Activated CD4-positive, CD25-positive, alpha-beta regulatory T cell treated with anti-CD3 and anti-CD28 coated beads, Interleukin-2, amount 50 U/mL, for 24 hours (primary cell): ENCODE measurements around the gene FEN1.

Experiments
- ATAC-seq, 2 donors: fragments of 150-1000 bp; cut with Tn5 transposase; one replicate each; pipeline ENCODE4 v1.10.0; 2021; ENCODE audit warnings: mild to moderate bottlenecking in 1 of 2, moderate library complexity in 1 of 2

The FEN1 gene

DNA sequence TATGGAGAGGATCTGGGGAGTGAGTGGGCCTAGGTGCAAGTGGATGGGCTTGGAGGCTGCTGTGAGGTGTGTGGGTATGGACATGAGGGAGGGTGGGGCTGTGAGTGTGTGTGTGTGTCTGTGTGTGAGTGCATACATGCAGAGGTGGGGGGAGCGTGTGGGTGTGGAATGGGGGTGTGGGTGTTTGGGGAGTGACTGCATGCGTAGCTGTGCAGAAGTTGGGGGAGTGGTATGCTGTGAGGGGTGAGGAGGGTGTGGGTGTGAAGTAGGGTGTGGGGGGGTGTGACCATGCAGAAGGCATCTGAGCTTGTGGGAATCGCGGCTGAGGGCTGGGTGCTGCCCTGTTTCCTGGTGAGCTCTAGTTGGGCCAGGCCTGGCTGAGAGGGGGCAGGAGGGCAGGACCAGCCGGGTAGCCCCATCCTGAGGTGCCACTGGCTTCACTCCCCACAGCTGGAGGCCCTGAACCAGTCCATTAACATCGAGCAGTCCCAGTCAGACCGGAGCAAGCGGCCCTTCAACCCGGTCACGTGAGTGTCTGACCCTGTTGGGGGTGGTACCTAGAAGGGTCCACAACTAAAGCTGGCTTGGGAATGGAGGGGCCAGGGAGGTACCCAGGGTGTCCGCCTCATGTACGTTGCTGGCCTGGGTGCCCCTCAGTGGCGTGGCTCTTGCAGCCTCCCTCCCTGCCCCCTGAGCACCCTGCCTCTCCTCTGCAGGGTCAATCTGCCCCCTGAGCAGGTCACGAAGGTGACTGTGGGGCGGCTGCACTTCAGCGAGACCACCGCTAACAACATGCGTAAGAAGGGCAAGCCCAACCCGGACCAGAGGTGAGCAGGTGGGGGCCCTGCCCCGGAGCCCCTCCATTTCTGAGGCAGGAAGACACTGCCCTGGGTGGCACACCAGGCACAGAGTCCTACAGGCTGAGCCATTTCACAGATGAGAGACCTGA, 16.8 kb upstream of the FEN1 start:
- ATAC-seq = no peak

DNA sequence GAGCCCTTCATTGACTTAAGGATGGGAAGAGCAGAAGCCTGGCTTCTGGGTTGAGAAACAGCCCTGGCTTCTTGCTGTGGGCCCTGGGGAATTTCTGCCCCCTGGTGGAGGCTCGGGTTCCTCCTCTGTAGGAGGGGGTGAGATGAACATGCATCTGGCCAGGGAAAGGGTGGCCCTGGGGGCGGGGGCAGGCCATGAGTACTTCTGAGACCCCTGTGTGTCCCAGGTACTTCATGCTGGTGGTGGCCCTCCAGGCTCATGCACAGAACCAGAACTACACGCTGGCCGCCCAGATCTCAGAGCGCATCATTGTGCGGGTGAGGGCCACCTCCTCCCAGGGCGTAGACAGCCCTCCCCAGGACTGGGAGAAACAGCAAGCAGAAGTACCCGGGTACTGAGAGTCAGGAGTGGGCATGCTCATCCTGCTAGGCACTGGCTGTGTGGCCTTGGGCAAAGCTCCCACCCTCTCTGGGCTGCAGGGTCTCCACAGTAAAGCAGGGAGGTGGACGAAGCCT, 16.1 kb upstream of the FEN1 start:
- ATAC-seq = peak; percentile 33 to 61

DNA sequence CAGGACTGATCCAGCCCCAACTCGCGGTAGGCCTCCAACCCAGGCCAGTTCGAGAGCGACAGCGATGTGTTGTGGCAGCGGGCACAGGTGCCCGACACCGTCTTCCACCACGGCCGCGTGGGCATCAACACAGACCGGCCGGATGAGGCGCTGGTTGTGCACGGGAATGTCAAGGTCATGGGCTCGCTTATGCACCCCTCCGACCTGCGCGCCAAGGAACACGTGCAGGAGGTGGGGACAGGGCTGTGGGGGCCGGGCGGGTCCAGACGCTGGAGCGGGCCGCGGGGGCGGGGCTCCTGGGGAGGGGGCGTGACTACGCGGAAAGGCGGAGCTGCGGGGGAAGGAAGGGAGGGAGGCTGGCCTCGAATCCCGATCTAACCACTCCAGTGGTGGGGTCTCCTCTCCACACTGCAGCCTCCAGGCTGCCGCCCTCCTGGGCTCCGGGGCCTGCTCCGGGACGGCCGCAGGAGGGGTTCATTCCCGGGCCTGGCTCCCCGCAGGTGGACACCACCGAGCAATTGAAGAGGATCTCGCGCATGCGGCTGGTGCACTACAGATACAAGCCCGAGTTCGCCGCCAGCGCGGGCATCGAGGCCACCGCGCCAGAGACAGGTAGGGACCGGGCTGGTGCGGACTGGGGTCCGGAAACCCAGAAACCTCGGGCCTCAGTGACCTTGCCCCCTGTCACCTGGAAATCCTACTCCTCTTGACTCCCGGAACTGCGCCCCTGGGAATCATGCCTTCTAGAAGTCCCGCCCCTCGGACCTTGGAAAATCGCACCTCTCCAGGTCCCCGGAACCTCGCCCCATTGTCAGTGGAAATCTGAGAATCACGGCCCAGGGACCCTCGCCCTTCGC, 15.2 kb upstream of the FEN1 start:
- peak; percentile 49 to 60 for ATAC-seq

DNA sequence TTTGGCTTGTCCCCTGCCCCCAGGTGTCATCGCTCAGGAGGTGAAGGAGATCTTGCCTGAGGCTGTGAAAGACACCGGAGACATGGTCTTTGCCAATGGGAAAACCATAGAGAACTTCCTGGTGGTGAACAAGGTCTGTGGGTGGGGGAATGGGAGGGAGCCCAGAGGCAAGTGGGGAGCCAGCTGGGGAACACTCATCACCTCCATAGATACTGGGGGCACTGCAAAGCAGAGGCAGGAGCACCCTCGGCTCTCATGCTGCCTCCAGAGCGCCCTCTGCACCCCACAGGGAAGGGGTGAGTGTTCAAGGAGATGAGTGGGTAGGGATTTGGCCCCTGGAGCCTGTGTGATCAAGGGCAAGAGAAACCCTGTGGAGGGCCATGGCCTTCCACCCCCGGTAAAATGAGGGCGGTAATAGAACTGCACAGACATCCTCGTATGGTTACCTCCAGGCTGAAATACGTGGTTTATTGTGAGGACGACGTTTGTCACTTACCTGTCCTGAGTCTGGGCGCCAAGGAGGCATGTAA, 14.3 kb upstream of the FEN1 start:
- no peak for ATAC-seq

DNA sequence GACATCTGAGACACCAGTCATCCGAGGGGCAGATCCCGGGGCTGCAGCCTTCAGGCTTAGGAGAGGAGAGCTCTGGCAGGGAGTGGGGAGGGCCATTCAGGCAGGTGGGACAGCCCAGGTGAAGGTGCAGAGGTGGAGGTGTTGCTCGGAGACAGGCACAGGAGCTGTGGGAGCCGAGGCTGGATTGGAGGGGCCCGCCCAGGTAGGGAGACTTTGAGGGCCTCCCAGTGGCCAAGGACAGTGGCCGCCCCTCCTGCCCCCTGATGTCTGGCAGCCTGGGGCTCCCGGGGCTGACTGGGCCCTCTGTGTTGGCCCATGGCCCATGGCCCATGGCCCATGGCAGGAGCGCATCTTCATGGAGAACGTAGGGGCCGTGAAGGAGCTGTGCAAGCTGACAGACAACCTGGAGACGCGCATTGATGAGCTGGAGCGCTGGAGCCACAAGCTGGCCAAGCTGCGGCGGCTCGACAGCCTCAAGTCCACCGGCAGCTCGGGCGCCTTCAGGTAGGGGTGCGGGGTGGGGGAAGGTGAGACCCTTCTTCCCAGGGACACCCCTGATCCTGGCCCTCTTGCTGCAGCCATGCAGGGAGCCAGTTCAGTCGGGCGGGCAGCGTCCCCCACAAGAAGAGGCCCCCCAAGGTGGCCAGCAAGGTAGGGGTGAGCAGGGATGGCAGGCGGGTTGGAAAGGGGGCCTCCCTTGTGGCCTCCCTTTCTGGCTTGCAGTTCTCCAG, 13.6 kb upstream of the FEN1 start:
- no peak for ATAC-seq

DNA sequence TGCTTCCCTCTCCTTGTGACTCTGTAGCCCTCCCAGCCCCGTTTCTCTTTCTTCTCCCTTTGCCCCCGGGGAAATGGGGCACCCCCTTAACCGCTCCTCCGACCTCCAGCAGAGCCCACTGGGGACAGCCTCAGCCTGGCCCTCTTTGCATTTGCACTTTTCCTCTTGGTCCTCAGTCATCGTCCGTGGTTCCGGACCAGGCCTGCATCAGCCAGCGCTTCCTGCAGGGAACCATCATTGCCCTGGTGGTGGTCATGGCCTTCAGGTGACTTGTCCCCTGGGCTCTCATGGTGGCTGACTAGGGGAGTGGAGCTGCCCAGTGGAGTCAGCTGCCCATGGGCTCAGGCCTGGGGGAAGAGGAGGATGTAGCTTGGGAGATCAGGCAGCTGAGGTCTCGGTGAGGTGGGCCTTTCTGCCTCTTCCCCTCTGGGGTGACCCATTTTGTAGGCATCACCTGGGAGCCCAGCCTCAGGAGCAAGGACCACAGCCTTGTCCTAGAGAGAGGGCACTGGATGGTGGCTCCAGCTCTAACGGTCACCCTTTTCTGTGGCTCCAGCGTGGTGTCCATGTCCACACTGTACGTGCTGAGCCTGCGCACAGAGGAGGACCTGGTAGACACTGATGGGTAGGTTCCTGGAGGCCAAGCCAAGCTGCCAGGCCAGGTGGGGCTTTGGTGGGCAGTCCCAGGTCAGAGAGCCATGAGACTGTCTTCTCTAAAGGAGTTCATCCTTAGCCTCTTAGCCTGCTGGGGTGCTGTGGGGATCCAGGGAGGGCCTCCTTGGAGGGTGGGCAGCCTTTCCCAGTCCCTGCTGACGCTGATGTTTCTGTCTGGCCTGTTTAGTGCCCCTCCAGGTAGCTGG, 12.8 kb upstream of the FEN1 start:
- ATAC-seq = no peak

DNA sequence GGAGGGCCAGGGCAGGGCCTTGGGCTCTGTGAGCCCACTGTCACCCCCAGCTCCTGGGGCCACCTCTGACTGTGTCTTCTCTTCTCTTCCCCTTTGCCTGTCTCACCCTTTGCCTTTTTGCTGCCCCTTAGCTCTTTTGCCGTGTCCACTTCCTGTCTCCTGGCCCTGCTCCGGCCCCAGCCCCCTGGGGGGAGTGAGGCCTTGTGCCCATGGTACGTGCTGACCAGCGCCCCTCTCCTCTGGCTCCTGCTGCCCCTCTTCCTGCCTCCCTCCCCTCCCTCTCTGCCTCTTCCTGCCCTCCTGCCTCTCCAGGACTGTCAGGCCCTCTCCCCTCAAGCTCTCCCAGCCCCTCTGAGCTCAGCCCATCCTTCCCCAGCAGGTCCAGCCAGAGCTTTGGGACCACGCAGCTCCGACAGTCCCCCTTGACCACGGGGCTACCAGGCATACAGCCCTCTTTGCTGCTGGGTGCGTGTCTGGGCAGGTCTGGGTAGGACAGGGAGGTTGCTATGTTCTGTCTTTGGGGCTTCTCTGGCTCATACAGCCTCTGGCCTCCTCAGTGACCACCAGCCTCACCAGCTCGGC, 12.0 kb upstream of the FEN1 start:
- ATAC-seq = no peak

DNA sequence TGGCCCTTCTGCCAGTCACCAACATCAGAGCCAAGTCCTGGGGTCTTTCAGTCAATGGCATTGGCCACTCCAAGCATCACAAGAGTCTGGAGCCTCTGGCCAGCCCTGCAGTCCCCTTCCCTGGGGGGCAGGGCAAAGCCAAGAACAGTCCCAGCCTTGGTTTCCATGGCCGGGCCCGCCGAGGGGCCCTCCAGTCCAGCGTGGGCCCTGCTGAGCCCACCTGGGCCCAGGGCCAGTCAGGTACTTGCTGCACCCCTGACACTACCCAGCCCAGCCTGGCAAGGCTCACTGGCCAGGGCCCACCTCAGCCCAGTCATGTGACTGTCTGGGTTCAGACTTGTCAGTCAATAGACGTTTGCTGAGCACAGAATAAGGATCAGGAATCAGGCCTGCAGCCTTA, 11.1 kb upstream of the FEN1 start:
- ATAC-seq = no peak

DNA sequence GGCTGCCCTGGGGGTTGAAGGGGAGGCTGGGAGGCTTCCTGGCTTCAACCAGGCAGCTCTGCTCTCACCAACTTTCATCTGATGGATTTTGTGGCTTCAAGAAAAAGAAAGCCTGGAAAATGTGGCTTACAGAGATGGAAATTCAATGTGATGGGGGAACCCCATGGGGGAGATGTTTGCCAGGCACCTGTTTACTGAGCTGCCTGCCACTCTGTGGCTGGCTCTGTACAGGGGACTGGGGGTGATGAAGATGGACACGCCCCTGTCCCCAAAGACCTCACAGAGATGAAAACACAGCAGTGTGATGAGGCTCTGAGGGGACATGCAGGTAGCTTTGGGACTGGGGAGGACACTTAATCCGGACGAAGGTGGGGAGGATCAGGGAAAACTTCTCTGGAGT, 10.4 kb upstream of the FEN1 start:
- no peak for ATAC-seq

DNA sequence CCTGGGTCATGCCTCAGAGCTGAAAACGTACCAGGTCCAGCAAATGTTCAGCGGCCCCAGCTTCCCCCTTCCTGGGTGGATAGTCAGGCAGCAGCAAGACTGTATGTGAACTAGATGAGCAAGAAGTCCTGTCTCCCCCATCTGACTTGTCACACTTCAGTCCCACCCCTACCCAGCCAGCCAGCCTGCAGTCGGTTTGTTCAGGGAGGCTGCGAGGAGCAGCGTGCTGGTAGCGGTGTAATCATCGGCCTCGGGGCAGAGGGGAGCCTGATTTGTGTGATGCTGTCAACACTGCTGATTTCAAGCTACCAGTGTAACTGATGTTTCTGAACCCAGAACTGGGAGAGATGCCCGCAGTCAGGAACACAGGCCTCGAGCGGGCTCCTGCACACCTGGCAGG, 9.9 kb upstream of the FEN1 start:
- ATAC-seq = no peak

DNA sequence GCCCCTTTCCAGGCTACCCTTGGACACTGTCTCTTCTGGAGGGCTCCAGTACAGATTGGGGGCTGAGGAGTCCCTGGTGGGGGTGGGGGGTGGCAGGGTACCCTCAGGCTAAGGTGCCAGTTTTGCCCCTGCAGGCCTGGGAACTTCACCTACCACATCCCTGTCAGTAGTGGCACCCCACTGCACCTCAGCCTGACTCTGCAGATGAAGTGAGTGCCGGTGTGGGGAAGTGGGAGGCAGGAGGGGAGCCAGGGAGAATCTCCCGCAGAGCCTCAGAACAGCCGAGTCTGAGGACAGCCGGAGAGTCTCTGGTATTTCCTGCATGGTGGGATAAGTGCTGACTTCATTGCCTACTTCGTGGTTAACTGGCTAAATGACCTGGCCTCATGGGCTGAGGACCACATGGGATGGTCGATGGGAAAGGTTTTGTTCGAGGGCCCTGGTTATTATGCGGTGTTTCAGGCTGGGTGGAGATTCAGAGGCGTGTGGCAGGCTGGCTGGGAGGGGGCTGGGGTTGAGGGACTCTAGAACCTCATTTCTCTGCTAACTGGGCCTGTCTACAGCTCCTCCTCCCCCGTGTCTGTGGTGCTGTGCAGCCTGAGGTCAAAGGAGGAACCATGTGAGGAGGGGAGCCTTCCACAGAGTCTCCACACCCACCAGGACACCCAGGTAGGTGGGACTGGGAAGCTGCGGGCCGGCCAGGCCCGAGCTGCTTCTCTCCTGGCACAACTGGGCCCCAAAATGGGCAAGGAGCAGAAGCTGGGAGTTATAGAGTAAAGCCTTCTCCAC, 8.8 kb upstream of the FEN1 start:
- ATAC-seq = no peak

DNA sequence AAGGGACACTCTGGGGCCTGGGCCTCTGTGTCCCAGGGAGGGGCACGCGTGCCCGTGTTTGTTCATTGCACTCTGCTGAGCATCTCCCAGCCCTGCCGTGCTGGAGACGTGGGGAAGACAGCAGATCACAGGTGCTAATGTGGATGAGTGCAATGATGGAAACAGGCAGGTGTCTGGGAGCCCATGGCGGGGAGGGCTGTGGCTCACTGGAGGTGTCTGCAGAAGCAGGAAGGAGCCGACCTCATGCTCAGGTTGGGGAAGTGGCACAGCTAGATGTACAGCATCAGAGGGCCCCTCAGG, 8.3 kb upstream of the FEN1 start:
- no peak for ATAC-seq

DNA sequence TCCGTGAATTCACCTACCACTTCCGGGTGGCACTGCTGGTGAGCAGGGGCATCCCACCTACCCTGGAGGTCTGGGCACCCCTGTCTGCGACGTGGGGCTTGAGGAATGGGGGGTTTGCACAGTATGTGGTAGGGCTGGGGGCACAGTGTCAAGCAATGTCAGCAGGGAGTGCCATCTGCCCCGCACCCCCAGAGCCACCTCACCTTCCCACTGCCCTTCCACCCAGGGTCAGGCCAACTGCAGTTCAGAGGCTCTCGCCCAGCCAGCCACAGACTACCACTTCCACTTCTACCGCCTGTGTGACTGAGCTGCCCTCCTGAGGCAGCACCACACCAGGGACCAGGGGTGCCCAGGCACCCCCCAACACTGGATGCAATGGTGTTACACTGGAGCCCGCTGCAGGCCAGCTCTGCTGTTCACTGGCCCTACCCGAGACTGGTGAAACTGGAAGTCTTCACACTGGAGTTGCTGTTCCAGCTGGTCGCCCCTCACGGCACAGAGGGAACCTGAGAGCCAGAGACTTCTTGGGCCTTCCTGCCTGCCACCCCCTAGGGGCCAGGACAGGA, 6.8 kb upstream of the FEN1 start:
- ATAC-seq = no peak

DNA sequence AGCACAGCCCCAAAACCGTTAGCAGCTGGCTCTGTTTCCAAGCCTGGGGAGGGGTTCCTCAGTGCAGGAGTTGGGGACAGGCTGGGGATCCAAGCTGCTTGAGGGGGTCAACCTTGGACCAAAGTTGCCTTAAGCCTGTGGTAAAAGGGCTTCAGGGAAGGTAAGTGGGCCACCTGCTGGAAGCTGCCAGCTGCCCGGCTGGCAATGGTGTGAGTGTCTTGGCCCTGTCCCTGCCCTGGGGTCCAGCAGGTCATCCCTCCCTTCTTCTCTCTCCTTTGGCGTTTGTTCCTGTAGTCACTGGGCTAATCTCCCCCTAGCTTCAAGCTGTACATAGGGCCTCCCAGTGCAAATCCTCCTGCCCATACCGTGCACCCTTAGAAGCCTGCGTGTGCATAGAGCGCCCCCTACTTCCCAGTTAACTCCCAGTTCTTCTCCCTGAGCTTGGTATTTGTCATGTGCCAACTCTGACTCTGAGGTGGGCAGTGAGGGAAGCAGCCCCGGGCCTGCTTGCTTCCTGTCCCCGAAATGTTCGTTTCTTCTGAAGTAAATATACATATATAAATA, 4.7 kb upstream of the FEN1 start:
- no peak for ATAC-seq

DNA sequence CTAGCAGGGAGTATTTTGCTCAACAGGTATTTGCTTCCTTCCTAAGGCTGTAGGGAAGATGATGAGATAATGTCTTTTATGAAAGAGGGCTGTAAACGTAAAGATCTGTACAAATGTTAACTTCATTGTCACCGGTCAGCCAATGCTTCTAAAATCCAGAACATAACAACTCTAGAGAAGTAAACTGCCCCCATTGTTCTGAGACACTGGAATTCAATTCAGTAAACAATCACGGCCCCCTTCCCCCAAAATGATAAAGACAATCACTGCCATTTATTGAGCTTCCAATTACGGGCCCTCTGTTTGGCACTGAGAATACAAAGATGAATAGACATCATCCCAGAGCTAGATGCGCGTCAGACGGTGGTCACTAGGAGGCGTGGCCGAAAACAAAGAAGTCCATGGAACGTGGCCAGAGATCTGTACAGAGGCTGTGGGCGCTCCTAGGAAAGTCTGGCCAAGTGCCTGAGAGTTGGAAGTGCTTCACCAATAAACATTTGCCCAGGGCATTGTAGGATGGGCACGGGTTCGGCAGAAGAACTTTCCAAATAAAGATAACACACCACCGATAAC, 888 bp upstream of the FEN1 start:
- ATAC-seq = peak; percentile 14 to 26

DNA sequence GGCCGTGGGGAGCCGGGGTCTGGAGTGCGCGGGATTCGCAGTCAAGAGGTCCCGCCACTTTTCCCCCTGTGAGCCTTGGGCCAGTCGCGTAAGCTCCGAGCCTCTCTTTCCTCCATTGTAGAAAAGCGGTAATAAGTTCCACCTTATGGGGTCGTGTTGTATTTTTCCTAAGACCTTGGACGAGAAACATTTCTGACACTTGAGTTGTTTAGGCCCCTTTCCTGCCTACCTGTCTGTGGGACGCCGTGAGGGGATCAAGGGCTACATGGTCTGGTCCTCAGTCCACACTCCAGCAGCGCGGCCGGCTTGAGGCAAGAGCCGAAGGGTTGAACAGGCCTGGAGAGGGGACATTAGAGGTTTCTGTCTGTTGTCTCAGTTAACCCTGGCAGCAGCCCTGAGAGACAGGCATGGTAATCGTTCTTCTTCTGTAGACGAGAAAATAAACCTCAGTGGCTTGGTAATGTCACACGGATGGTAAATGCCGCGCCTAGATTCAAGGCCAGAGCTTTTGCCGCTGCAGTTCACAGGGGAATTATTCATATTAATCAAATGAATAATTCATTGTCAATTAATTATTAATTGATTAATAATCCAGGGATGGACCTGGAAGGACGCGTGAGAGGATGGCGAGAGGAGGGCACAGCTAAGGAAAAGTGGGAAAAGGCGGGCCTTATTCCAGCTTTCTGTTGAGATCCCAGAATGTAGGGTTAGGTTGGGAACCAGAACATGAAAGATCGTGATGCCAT, 545 bp downstream of the FEN1 start:
- ATAC-seq = peak; percentile 22

DNA sequence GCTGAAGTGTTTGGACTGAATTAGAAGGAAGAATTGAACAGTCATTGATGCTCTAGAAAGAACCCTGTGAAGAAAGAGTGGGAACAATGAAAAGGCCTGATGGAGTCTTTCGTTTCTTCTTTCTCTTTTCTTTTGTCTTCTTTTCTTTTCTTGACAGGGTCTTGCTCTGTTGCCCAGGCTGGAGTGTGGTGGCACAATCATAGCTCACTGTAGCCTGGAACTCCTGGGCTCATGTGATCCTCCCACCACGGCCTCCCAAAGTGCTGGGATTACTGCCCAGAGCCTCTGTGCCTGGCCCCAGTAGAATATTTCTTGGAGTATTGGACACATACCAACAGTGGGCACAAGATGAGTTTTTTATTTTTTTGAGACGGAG, 1.1 kb downstream of the FEN1 start:
- no peak for ATAC-seq

DNA sequence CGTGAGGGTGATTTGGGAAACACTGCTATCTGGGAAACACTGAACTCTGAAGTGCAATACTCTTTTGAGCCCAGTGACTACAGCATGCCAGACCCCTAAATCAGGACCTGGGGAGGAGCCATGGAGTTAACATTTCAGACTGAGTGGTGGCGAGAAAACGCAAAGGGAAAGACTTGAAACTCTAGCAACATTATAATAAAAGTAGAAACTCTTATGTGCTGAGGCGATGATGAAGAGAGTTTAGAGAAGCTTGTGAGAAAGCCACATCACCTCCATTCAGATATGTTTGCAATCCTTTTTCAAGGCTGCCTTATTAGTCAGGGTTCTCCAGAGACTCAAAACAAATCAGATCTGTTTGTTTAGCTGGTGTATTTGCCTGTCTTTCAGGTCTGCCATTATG, 1.9 kb downstream of the FEN1 start:
- ATAC-seq = no peak

DNA sequence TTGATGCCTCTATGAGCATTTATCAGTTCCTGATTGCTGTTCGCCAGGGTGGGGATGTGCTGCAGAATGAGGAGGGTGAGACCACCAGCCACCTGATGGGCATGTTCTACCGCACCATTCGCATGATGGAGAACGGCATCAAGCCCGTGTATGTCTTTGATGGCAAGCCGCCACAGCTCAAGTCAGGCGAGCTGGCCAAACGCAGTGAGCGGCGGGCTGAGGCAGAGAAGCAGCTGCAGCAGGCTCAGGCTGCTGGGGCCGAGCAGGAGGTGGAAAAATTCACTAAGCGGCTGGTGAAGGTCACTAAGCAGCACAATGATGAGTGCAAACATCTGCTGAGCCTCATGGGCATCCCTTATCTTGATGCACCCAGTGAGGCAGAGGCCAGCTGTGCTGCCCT, 2.7 kb downstream of the FEN1 start:
- no peak for ATAC-seq
